Jurkat, Clone E6-1 (cell line): ENCODE results near the gene PACSIN3.

ENCODE experiments used
- DNase-seq: peaks from one replicate; pipeline ENCODE4 v3.0.0-alpha.2; 2011; ENCODE audit warnings: low read depth, low spot score
- H3K4me3 ChIP-seq: 2 replicates; pipeline ENCODE4 v1.5.1; 2011; ENCODE audit warnings: mild to moderate bottlenecking, low read length, control low read depth, moderate library complexity

Gene PACSIN3

GRCh38 chr11:47136327-47136726, 49.9 kb downstream of the PACSIN3 start:
- no peak for DNase-seq

DNA sequence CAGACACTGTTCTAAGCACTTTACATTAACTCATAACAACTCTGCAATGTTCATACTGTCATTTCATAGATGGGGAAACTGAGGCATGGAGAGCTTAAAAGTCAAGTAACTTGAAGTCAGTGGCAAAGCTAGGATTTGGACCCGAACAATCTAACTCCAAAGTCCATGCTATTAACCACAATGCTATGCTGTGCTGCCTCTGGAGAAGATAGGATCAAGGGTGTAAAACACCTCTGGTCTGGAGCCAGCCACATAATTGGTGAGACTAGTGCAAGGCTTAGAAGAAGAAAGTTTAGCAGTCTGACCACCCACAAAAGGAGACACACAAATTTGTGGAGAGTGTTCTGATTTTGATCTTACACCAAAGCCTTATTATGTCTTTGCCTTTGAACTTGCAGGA, 53.3 kb downstream of the PACSIN3 start:
- H3K4me3 ChIP-seq: no peak overlapping the region
- no peak for DNase-seq

More at GRCh38 chr11:47136327-47136726, 49.9 kb downstream of the PACSIN3 start:
- H3K4me3 ChIP-seq: no peak overlapping the region

GRCh38 chr11:47132490-47132889, 53.7 kb downstream of the PACSIN3 start:
- H3K4me3 ChIP-seq: no peak overlapping the region
- DNase-seq: no peak

- no peak for DNase-seq
- no peak overlapping the region for H3K4me3 ChIP-seq
These were observed 55.1 kb downstream of the PACSIN3 start for GRCh38 chr11:47131136-47131535.

- H3K4me3 ChIP-seq: no peak overlapping the region
- DNase-seq: no peak
These were observed 55.7 kb downstream of the PACSIN3 start for GRCh38 chr11:47130543-47130942.
